Transverse colon (tissue), 4 donors: ENCODE data around the gene SYNPO2. TPM values are rescaled to one million over a fixed set of nuclear protein-coding genes. Genes with fewer than 3 reads are reported as not detected.
A peak's percentile ranks its signal among the peaks of the same experiment; 100 is the strongest.

ENCODE experiments used
- DNase-seq: peaks from one replicate; pipeline ENCODE4 v3.0.0-alpha.2; 2019
- H3K27ac ChIP-seq, 4 donors: fragments of 200-600 bp; sonication (generic); 2 replicates each; pipeline ENCODE4 v1.5.1; 2016 to 2018; ENCODE audit warnings: inconsistent platforms in 4 of 4
- H3K27me3 ChIP-seq: fragments of 200-600 bp; sonication (generic); 2 replicates; pipeline ENCODE4 v1.5.1; 2017; ENCODE audit warnings: inconsistent platforms
- H3K36me3 ChIP-seq, 4 donors: fragments of 200-600 bp; sonication (generic); 2 replicates each; pipeline ENCODE4 v1.5.1; 2017 to 2019; ENCODE audit warnings: inconsistent platforms in 4 of 4
- H3K4me1 ChIP-seq, 4 donors: fragments of 200-600 bp; sonication (generic); 2 replicates each; pipeline ENCODE4 v1.5.1; 2017 to 2020; ENCODE audit warnings: inconsistent platforms in 4 of 4
- H3K4me3 ChIP-seq, 4 donors: fragments of 200-600 bp; sonication (generic); 1 replicate in 1 of 4; 2 replicates in 3 of 4; pipeline versions ENCODE4 v1.5.1 to v1.6.1; 2017 to 2019; ENCODE audit warnings: inconsistent platforms in 4 of 4
- H3K9me3 ChIP-seq, 2 donors: fragments of 200-600 bp; sonication (generic); 2 replicates each; pipeline ENCODE4 v1.5.1; 2017 to 2019; ENCODE audit warnings: inconsistent platforms in 2 of 2
- CTCF ChIP-seq, 5 experiments: fragments of 200-600 bp in 3 of 5; fragments of 450-650 bp in 2 of 5; sonication (generic) in 3 of 5; IDR thresholded peaks; 1 replicate in 2 of 5; 2 replicates in 3 of 5; pipeline ENCODE4 v1.5.1; 2016 to 2017; ENCODE audit warnings: antibody characterized with exemption in 5 of 5, inconsistent platforms in 3 of 5, mild to moderate bottlenecking in 2 of 5, moderate library complexity in 1 of 5
- EP300 ChIP-seq: sonication (generic); formaldehyde crosslinking; IDR thresholded peaks from one replicate; pipeline ENCODE4 v1.6.1; 2017; ENCODE audit warnings: antibody characterized with exemption, low read depth
- POLR2A ChIP-seq: fragments of 450-650 bp; IDR thresholded peaks from one replicate; pipeline ENCODE4 v1.6.1; 2016; ENCODE audit warnings: antibody characterized with exemption, mild to moderate bottlenecking, moderate library complexity
- POLR2AphosphoS5 ChIP-seq, 3 donors: sonication (generic); formaldehyde crosslinking; IDR thresholded peaks; one replicate each; pipeline ENCODE4 v1.6.1; 2016; ENCODE audit warnings: antibody characterized with exemption in 3 of 3
- WGBS, 2 donors: methylation state at CpG; one replicate each; pipeline ENCODE4 v1.1.5; 2018; ENCODE audit warnings: low coverage in 1 of 2; 5-methylcytosine and 5-hydroxymethylcytosine counted together
- in situ Hi-C, 4 donors: fragments of 200-750 bp; cut with MboI; loops; one replicate each; pipeline versions ENCODE4 v1.15.0 to v1.15.1; 2017; ENCODE audit warnings: low sequenced_read_pairs in 3 of 4, low pct_ligation_motif_present in 1 of 4, low pct_unique_long_range_greater_than_20kb in 1 of 4
- intact Hi-C: fragments of 100-400 bp; cut with DNase I; formaldehyde crosslinking; loops from one replicate; pipeline ENCODE4 v1.15.1; 2023; ENCODE audit warnings: low total_unique reads
- total RNA-seq, 4 donors: library from RNA; depleted of rRNA; stranded (reverse); fragments of >200 nt; gene quantifications; one replicate each; pipeline ENCODE4 v1.1.0, GENCODE V29; 2016

SYNPO2 gene
- total RNA-seq, 4 donors from 2014 or later, result 99.7 to 400 (median 145) TPM

- DNase-seq, result no peak
- in situ Hi-C loops (loop anchor here in 2 of 4 donors (25.0 kb wide), 1 partner anchor 200 kb away; no protein-coding TSS in a partner anchor), intact Hi-C loops (no loop called here)
- peak overlapping the region; percentile 85 to 91 (median 88) for H3K27ac ChIP-seq
- peaks cover 4 to 35% (median 13%) of the 10 kb centered on the region in 4 donors for H3K4me1 ChIP-seq
- no peaks in the 10 kb centered on the region for H3K36me3 ChIP-seq
- TF ChIP-seq EP300, result no peak
- no peaks in the 10 kb centered on the region for H3K27me3 ChIP-seq
- H3K4me3 ChIP-seq, result no peak overlapping the region
- 83 to 91% methylated on average over 1 of the region's 1 CpG for WGBS, 2 donors
- H3K9me3 ChIP-seq, result no peaks in the 10 kb centered on the region
These were observed 149.1 kb downstream of the SYNPO2 start for GRCh38 chr4:119037709-119038108.

- Histone ChIP-seq H3K4me3 (no peak overlapping the region), H3K27ac (peak overlapping the region; percentile 85 to 91 (median 88)), H3K9me3 (no peaks in the 10 kb centered on the region), H3K4me1 (peaks cover 4 to 38% (median 16%) of the 10 kb centered on the region in 4 donors), H3K27me3 (no peaks in the 10 kb centered on the region), H3K36me3 (no peaks in the 10 kb centered on the region)
- 53 to 63% methylated on average over 4 to 5 of the region's 5 CpGs for WGBS, 2 donors
- intact Hi-C loops, result no loop called here
- in situ Hi-C loops, result loop anchor here in 2 of 4 donors (25.0 kb wide), 1 partner anchor 199 kb away; no protein-coding TSS in a partner anchor
- no peak for DNase-seq
- TF ChIP-seq POLR2AphosphoS5 (IDR thresholded peaks at IDR 0.05) (peak in 1 of 3 donors; percentile 8), EP300 (no peak)
These were observed 149.6 kb downstream of the SYNPO2 start for GRCh38 chr4:119038116-119038841.

- Histone ChIP-seq H3K4me1 (peaks cover 4 to 42% (median 18%) of the 10 kb centered on the region in 4 donors), H3K4me3 (no peak overlapping the region), H3K27me3 (no peaks in the 10 kb centered on the region), H3K27ac (peak overlapping the region; percentile 85 to 91 (median 88)), H3K9me3 (no peaks in the 10 kb centered on the region), H3K36me3 (no peaks in the 10 kb centered on the region)
- 60 to 88% methylated on average over 1 of the region's 1 CpG for WGBS, 2 donors
- intact Hi-C loops (no loop called here), in situ Hi-C loops (loop anchor here in 2 of 4 donors (25.0 kb wide), 1 partner anchor 198 kb away; no protein-coding TSS in a partner anchor)
- no peak for TF ChIP-seq POLR2A
- no peak for TF ChIP-seq CTCF (IDR thresholded peaks at IDR 0.05)
- no peak for TF ChIP-seq EP300
- TF ChIP-seq POLR2AphosphoS5 (IDR thresholded peaks at IDR 0.05), result no peak
- no peak for DNase-seq
These were observed 150.5 kb downstream of the SYNPO2 start for GRCh38 chr4:119039160-119039559.

- no peak for TF ChIP-seq POLR2AphosphoS5 (IDR thresholded peaks at IDR 0.05)
- TF ChIP-seq CTCF (IDR thresholded peaks at IDR 0.05), result no peak
- no peak for TF ChIP-seq EP300
- no peak for TF ChIP-seq POLR2A
- Histone ChIP-seq H3K27me3 (no peaks in the 10 kb centered on the region), H3K36me3 (no peaks in the 10 kb centered on the region), H3K9me3 (no peaks in the 10 kb centered on the region), H3K4me3 (no peak overlapping the region), H3K27ac (peak overlapping the region; percentile 85 to 91 (median 88)), H3K4me1 (peaks cover 4 to 48% (median 18%) of the 10 kb centered on the region in 4 donors)
- intact Hi-C loops (loop anchor here (10.0 kb wide), 1 partner anchor 245 kb away; no protein-coding TSS in a partner anchor), in situ Hi-C loops (loop anchor here in 3 of 4 donors (5.0 to 25.0 kb wide), 3 partner anchors 198 to 265 kb away; a partner anchor contains a TSS)
- no peak for DNase-seq
- WGBS, 2 donors, result 78 to 80% methylated on average over 3 to 4 of the region's 4 CpGs
These were observed 151.1 kb downstream of the SYNPO2 start for GRCh38 chr4:119039779-119040178.

GRCh38 chr4:119040261-119040660, 151.6 kb downstream of the SYNPO2 start:
- Histone ChIP-seq H3K27me3 (no peaks in the 10 kb centered on the region), H3K36me3 (no peaks in the 10 kb centered on the region), H3K9me3 (no peaks in the 10 kb centered on the region), H3K27ac (peak overlapping the region; percentile 85 to 91 (median 88)), H3K4me1 (peaks cover 4 to 48% (median 18%) of the 10 kb centered on the region in 4 donors), H3K4me3 (no peak overlapping the region)
- 62 to 70% methylated on average over 3 of the region's 3 CpGs for WGBS, 2 donors
- in situ Hi-C loops (loop anchor here in 3 of 4 donors (5.0 to 25.0 kb wide), 3 partner anchors 197 to 265 kb away; a partner anchor contains a TSS), intact Hi-C loops (loop anchor here (10.0 kb wide), 1 partner anchor 245 kb away; no protein-coding TSS in a partner anchor)
- no peak for TF ChIP-seq POLR2AphosphoS5 (IDR thresholded peaks at IDR 0.05)
- TF ChIP-seq EP300, result no peak
- no peak for TF ChIP-seq POLR2A
- no peak for TF ChIP-seq CTCF (IDR thresholded peaks at IDR 0.05)
- DNase-seq, result no peak
